Measurements from ENCODE around the gene MROH8.
"Not testable (repeated sequence)": the region's sequence is repeated elsewhere in the genome, so short reads cannot be mapped to it uniquely, and the experiment has no call there.

MROH8 gene

GRCh38 chr20:37077009-37077408, 102.3 kb downstream of the MROH8 start:
- DNase-seq = no peak

DNA sequence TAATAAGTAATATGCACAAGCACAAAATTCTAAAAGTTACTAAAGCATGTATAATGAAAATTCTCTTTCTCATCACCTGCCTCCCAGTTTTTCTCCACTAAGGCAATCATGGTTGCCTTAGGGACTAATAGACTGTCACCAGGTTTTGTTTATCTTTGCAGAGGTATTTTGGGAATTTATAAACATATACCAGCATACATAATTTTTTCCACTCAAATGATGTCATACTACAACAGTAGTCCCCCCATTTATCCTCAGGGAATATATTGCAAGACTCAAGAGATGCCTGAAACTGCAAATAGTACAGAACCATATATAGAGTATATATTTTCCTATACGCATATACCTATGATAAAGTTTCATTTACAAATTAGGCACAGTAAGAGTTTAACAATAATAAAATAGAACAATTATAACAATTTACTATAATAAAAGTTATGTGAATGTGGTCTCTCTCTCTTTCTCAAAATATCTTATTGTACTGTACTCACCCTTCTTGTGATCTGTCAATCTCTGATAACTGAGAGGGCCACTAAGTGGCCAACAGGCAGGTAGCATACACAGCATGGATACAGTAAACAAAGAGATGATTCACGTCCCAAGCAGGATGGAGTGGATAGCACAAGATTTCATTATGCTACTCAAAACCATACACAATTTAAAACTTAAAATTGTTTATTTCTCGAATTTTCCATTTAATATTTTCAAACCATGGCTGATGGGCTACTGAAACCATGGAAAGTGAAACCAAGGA, 103.2 kb downstream of the MROH8 start:
- DNase-seq = no peak

GRCh38 chr20:37072293-37073196, 106.8 kb downstream of the MROH8 start:
- DNase-seq = no peak

- peak; percentile 62 for DNase-seq
These were observed 107.9 kb downstream of the MROH8 start for GRCh38 chr20:37071481-37071911.

DNA sequence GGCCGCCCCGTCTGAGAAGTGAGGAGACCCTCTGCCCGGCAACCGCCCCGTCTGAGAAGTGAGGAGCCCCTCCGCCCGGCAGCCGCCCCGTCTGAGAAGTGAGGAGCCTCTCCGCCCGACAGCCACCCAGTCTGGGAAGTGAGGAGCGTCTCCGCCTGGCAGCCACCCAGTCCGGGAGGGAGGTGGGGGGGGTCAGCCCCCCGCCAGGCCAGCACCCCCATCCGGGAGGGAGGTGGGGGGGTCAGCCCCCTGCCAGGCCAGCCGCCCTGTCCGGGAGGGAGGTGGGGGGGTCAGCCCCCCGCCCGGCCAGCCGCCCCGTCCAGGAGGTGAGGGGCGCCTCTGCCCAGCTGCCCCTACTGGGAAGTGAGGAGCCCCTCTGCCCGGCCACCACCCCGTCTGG, 109.8 kb downstream of the MROH8 start:
- not testable (repeated sequence) for DNase-seq

GRCh38 chr20:37066168-37066567, 113.2 kb downstream of the MROH8 start:
- DNase-seq = no peak

DNA sequence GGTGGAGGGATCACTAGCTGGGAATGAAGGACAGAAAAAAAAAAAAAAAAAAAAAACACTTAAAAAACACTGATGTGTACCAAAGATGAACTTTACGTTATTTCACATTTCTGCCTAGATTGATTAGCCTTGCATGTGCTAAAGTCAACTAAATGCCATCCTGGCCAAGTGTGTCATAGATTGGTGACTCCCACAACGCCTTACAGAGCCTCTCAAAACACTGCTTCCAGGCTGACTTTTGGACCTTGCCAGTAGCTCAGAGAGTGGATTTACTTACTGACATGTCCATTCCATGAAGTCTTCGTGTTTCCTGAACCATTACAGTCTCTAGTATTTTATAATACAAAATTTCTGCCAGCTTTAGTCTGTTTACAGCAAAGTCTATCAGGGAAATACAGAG, 124.1 kb downstream of the MROH8 start:
- no peak for DNase-seq

DNA sequence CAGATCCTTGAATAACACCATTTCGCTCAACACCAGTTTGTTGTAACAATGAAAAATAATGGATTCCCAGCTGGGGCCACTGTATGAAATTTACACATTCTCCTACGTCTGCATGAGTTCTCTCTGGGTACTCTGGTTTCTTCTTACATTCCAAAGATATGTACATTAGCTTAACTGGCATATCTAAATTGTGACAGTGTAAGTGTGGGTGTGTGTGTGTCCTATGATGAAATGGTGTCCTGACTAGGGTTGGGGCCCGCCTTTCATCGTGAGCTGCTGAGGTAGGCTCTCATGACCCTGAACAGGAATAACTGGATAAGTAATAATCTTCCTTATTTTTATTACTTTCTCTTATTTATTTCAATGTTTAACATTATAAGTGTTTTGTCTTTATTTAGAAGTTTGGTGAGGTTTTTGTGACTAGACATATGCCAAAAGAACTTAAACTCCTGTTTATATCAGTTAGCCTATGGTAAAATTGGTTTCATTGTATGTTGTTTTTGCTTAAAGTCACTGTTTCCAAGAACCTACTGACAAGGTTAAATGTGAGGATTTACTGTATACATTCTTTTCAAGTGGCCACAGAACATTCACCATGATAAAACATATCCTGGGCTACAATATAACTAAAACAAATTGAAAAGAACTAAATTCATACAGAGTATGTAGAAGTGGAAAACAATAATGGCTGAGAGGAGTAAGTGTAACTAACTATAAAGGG, 126.0 kb downstream of the MROH8 start:
- no peak for DNase-seq

Measured in activated CD8-positive, alpha-beta memory T cell treated with anti-CD3 and anti-CD28 coated beads for 24 hours (primary cell).